Lower leg skin (tissue), 3 donors: Measurements from ENCODE around the gene CCDC15.

Experiments
- POLR2A ChIP-seq, 2 donors: fragments of 450-650 bp; IDR thresholded peaks; one replicate each; pipeline ENCODE4 v1.6.1; 2016 to 2017; ENCODE audit warnings: antibody characterized with exemption in 2 of 2, mild to moderate bottlenecking in 1 of 2, moderate library complexity in 1 of 2
- TF ChIP-seq, protein P1 (sequence below), 3 donors: fragments of 450-650 bp; IDR thresholded peaks; one replicate each; pipeline ENCODE4 v1.5.1; 2016; ENCODE audit warnings: antibody characterized with exemption in 3 of 3, mild to moderate bottlenecking in 3 of 3, moderate library complexity in 2 of 3

GRCh38 chr11:125080531-125080911, 126.5 kb downstream of the CCDC15 start:
- TF ChIP-seq, protein P1, sequence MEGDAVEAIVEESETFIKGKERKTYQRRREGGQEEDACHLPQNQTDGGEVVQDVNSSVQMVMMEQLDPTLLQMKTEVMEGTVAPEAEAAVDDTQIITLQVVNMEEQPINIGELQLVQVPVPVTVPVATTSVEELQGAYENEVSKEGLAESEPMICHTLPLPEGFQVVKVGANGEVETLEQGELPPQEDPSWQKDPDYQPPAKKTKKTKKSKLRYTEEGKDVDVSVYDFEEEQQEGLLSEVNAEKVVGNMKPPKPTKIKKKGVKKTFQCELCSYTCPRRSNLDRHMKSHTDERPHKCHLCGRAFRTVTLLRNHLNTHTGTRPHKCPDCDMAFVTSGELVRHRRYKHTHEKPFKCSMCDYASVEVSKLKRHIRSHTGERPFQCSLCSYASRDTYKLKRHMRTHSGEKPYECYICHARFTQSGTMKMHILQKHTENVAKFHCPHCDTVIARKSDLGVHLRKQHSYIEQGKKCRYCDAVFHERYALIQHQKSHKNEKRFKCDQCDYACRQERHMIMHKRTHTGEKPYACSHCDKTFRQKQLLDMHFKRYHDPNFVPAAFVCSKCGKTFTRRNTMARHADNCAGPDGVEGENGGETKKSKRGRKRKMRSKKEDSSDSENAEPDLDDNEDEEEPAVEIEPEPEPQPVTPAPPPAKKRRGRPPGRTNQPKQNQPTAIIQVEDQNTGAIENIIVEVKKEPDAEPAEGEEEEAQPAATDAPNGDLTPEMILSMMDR (IDR thresholded peaks at IDR 0.05) = no peak
- no peak for TF ChIP-seq POLR2A (IDR thresholded peaks at IDR 0.05)
